SU-DHL-6 (cell line): ENCODE data around the gene CACUL1.

Experiments used
- H2AFZ ChIP-seq: fragments of 200-600 bp; sonication (generic); 2 replicates; pipeline ENCODE4 v1.6.1; 2014; ENCODE audit warnings: low read depth, mild to moderate bottlenecking, moderate library complexity, mixed read lengths, antibody characterized with exemption, low read length; ENCODE audit not compliant: severe bottlenecking
- H3F3A ChIP-seq: fragments of 200-600 bp; shearing (Covaris generic); 2 replicates; pipeline ENCODE4 v1.6.0; 2016; ENCODE audit warnings: antibody characterized with exemption, mild to moderate bottlenecking; ENCODE audit not compliant: insufficient read depth
- H3K27ac ChIP-seq: fragments of 200-600 bp; sonication (generic); 2 replicates; pipeline ENCODE4 v1.5.1; 2016; ENCODE audit warnings: low read depth, mild to moderate bottlenecking, low read length, moderate library complexity, mixed read lengths
- H3K27me3 ChIP-seq: fragments of 200-600 bp; sonication (generic), shearing (Covaris generic); 2 replicates; pipeline ENCODE4 v1.6.0; 2014; ENCODE audit warnings: mild to moderate bottlenecking, low read length
- H3K36me3 ChIP-seq: fragments of 200-600 bp; sonication (generic); 2 replicates; pipeline ENCODE4 v1.6.1; 2014; ENCODE audit warnings: mild to moderate bottlenecking, low read length, mixed read lengths
- H3K4me2 ChIP-seq: fragments of 300-600, 200-600 bp; shearing (Covaris generic), sonication (generic); 2 replicates; pipeline ENCODE4 v1.6.0; 2014; ENCODE audit warnings: low read length, low read depth, mild to moderate bottlenecking; ENCODE audit not compliant: poor library complexity, severe bottlenecking
- H3K4me3 ChIP-seq: fragments of 200-600 bp; sonication (generic); 2 replicates; pipeline ENCODE4 v1.5.1; 2014; ENCODE audit warnings: antibody characterized with exemption, low read length, mild to moderate bottlenecking, mixed read lengths; ENCODE audit not compliant: insufficient read depth, poor library complexity, severe bottlenecking
- H3K79me2 ChIP-seq: fragments of 200-600 bp; sonication (generic); 2 replicates; pipeline ENCODE4 v1.6.1; 2014; ENCODE audit warnings: mild to moderate bottlenecking, low read length, moderate library complexity; ENCODE audit not compliant: insufficient read depth
- H3K9ac ChIP-seq: fragments of 200-600 bp; sonication (generic); 2 replicates; pipeline ENCODE4 v1.7.0; 2014; ENCODE audit warnings: mild to moderate bottlenecking, low read length
- H3K9me2 ChIP-seq: fragments of 200-600 bp; sonication (generic); replicated peaks from 2 replicates; pipeline ENCODE4 v1.6.1; 2014; ENCODE audit warnings: low read length; ENCODE audit not compliant: insufficient read depth
- H3K9me3 ChIP-seq: fragments of 200-600 bp; sonication (generic); 2 replicates; pipeline ENCODE4 v1.6.1; 2014; ENCODE audit warnings: low read length, mixed read lengths; ENCODE audit not compliant: insufficient read depth
- H4K20me1 ChIP-seq: fragments of 200-600 bp; sonication (generic); 2 replicates; pipeline ENCODE4 v1.6.1; 2014; ENCODE audit warnings: low read depth, mild to moderate bottlenecking, antibody characterized with exemption, low read length, moderate library complexity, mixed read lengths
- CTCF ChIP-seq: fragments of 200-600 bp; sonication (generic); IDR thresholded peaks from one replicate; pipeline ENCODE4 v1.5.1; 2017; ENCODE audit warnings: antibody characterized with exemption, mild to moderate bottlenecking, low read length, moderate library complexity; ENCODE audit not compliant: insufficient read depth, poor library complexity, severe bottlenecking
- EZH2phosphoT487 ChIP-seq: fragments of 200-600 bp; sonication (generic), shearing (Covaris generic); conservative IDR thresholded peaks from 2 replicates; pipeline ENCODE4 v1.6.1; 2018; ENCODE audit warnings: mild to moderate bottlenecking, antibody characterized with exemption, low read length, moderate library complexity, mixed read lengths

The CACUL1 gene

GRCh38 chr10:118712930-118713634 is 41.7 kb downstream of the CACUL1 start:
- Histone ChIP-seq H3K27me3 (no peaks in the 10 kb centered on the region), H3K9me3 (no peaks in the 10 kb centered on the region)

GRCh38 chr10:118712080-118712479 is 42.7 kb downstream of the CACUL1 start:
- Histone ChIP-seq H3K4me3 (no peak overlapping the region), H3K9me3 (no peaks in the 10 kb centered on the region), H3K9ac (no peak overlapping the region), H3K4me2 (no peak overlapping the region), H4K20me1 (no peaks in the 10 kb centered on the region), H2AFZ (no peak overlapping the region), H3K27ac (no peak overlapping the region), H3F3A (no peaks in the 10 kb centered on the region), H3K27me3 (no peaks in the 10 kb centered on the region), H3K9me2 (no peaks in the 10 kb centered on the region), H3K36me3 (no peaks in the 10 kb centered on the region), H3K79me2 (no peaks in the 10 kb centered on the region)
- TF ChIP-seq EZH2phosphoT487 (no peak), CTCF (no peak)

More at GRCh38 chr10:118712930-118713634, 41.7 kb downstream of the CACUL1 start:
- Histone ChIP-seq H3K27ac (no peak overlapping the region), H3F3A (no peaks in the 10 kb centered on the region), H2AFZ (no peak overlapping the region), H3K36me3 (no peaks in the 10 kb centered on the region), H3K9ac (no peak overlapping the region), H3K4me3 (no peak overlapping the region), H3K4me2 (no peak overlapping the region), H3K79me2 (no peaks in the 10 kb centered on the region), H4K20me1 (no peaks in the 10 kb centered on the region), H3K9me2 (no peaks in the 10 kb centered on the region)
- TF ChIP-seq CTCF (no peak), EZH2phosphoT487 (no peak)

- no peaks in the 10 kb centered on the region for H3F3A ChIP-seq
- H4K20me1 ChIP-seq = 0 out of 2 replicates have a peak, but pooled peaks cover 3% of the 10 kb centered on the region
- H3K27me3 ChIP-seq = no peaks in the 10 kb centered on the region
- no peaks in the 10 kb centered on the region for H3K9me3 ChIP-seq
- TF ChIP-seq CTCF (no peak), EZH2phosphoT487 (no peak)
- no peak overlapping the region for H2AFZ ChIP-seq
- H3K4me2 ChIP-seq = no peak overlapping the region
- H3K79me2 ChIP-seq = no peaks in the 10 kb centered on the region
- H3K9me2 ChIP-seq = no peaks in the 10 kb centered on the region
- H3K9ac ChIP-seq = no peak overlapping the region
- no peak overlapping the region for H3K4me3 ChIP-seq
- H3K36me3 ChIP-seq = no peaks in the 10 kb centered on the region; the same call in 1 of the 2 replicates
- no peak overlapping the region for H3K27ac ChIP-seq
Observed at GRCh38 chr10:118710487-118710886, 44.3 kb downstream of the CACUL1 start.
